KMS-11 (cell line): ENCODE results near the gene KCNJ14.

ENCODE experiments used
- H2AFZ ChIP-seq: fragments of 200-600 bp; sonication (generic); 2 replicates; pipeline ENCODE4 v1.6.1; 2016; ENCODE audit warnings: antibody characterized with exemption, mixed run types, low read depth
- H3K27ac ChIP-seq: fragments of 200-600 bp; sonication (generic); 2 replicates; pipeline ENCODE4 v1.6.1; 2016; ENCODE audit warnings: mild to moderate bottlenecking, mixed run types
- H3K27me3 ChIP-seq: fragments of 200-600 bp; sonication (generic); 2 replicates; pipeline ENCODE4 v1.6.1; 2017; ENCODE audit warnings: mild to moderate bottlenecking, low read depth, mixed run types, moderate library complexity; ENCODE audit not compliant: insufficient read depth
- H3K36me3 ChIP-seq: fragments of 200-600 bp; sonication (generic); 2 replicates; pipeline ENCODE4 v1.6.1; 2017; ENCODE audit warnings: mild to moderate bottlenecking, mixed run types; ENCODE audit not compliant: insufficient read depth
- H3K4me1 ChIP-seq: fragments of 200-600 bp; sonication (generic); 2 replicates; pipeline ENCODE4 v1.6.1; 2016; ENCODE audit warnings: mild to moderate bottlenecking, low read depth, mixed run types; ENCODE audit not compliant: poor library complexity, severe bottlenecking
- H3K4me2 ChIP-seq: fragments of 200-600 bp; sonication (generic); 2 replicates; pipeline ENCODE4 v1.7.0; 2016; ENCODE audit warnings: mild to moderate bottlenecking, mixed run types
- H3K4me3 ChIP-seq: fragments of 200-600 bp; sonication (generic); IDR thresholded peaks from 2 replicates; pipeline ENCODE4 v1.6.1; 2017; ENCODE audit warnings: low read depth, low read length, mixed read lengths; ENCODE audit not compliant: insufficient read depth
- H3K79me2 ChIP-seq: fragments of 200-600 bp; sonication (generic); 2 replicates; pipeline ENCODE4 v1.6.1; 2016; ENCODE audit warnings: low read depth, mixed run types; ENCODE audit not compliant: insufficient read depth
- H3K9ac ChIP-seq: fragments of 200-600 bp; sonication (generic); 2 replicates; pipeline ENCODE4 v1.6.1; 2016; ENCODE audit warnings: mild to moderate bottlenecking, mixed run types
- H4K20me1 ChIP-seq: fragments of 200-600 bp; sonication (generic); 2 replicates; pipeline ENCODE4 v1.6.1; 2016; ENCODE audit warnings: mild to moderate bottlenecking, mixed run types; ENCODE audit not compliant: insufficient read depth
- CTCF ChIP-seq: fragments of 200-600 bp; sonication (generic); conservative IDR thresholded peaks from 2 replicates; pipeline ENCODE4 v1.6.1; 2017; ENCODE audit warnings: low read depth, mild to moderate bottlenecking, antibody characterized with exemption, low read length, moderate library complexity, mixed read lengths

KCNJ14 gene

GRCh38 chr19:48445606-48446481, 9.5 kb upstream of the KCNJ14 start, which contains the start of gene GRWD1:
Gene GRWD1 (plus strand): TSS chr19:48445983. CDS start chr19:48446006, 23 bp downstream.
- Histone ChIP-seq H3K27me3 (no peaks in the 10 kb centered on the region), H3K4me1 (peaks cover 40% of the 10 kb centered on the region), H3K4me2 (peak within 1 kb of the TSS; percentile 97), H3K9ac (peak within 1 kb of the TSS; percentile 93), H3K36me3 (peaks cover 20% of the 10 kb centered on the region; the same call in 1 of the 2 replicates), H3K4me3 (no peak within 1 kb of the TSS), H2AFZ (peak within 1 kb of the TSS; percentile 73), H3K79me2 (peaks cover 21% of the 10 kb centered on the region), H4K20me1 (no peaks in the 10 kb centered on the region), H3K27ac (peak within 1 kb of the TSS; percentile 81)
- peak; percentile 8; the same call in 1 of the 2 replicates for TF ChIP-seq CTCF

GRCh38 chr19:48446579-48446978, 8.8 kb upstream of the KCNJ14 start:
- H3K79me2 ChIP-seq: peaks cover 21% of the 10 kb centered on the region

GRCh38 chr19:48448563-48448962, 6.8 kb upstream of the KCNJ14 start:
- Histone ChIP-seq H3K4me1 (peaks cover 40% of the 10 kb centered on the region), H3K79me2 (peaks cover 21% of the 10 kb centered on the region), H3K9ac (no peak overlapping the region), H3K4me2 (no peak overlapping the region), H4K20me1 (0 out of 2 replicates have a peak, but pooled peaks cover 4% of the 10 kb centered on the region), H3K27me3 (no peaks in the 10 kb centered on the region), H3K4me3 (no peak overlapping the region), H3K36me3 (peaks cover 38% of the 10 kb centered on the region; the same call in 1 of the 2 replicates), H3K27ac (no peak overlapping the region), H2AFZ (no peak overlapping the region)
- no peak for TF ChIP-seq CTCF

More at GRCh38 chr19:48446579-48446978, 8.8 kb upstream of the KCNJ14 start:
- Histone ChIP-seq H3K4me1 (peaks cover 40% of the 10 kb centered on the region), H2AFZ (no peak overlapping the region), H3K27ac (peak overlapping the region; percentile 81), H4K20me1 (no peaks in the 10 kb centered on the region), H3K27me3 (no peaks in the 10 kb centered on the region), H3K4me3 (no peak overlapping the region), H3K36me3 (peaks cover 25% of the 10 kb centered on the region; the same call in 1 of the 2 replicates), H3K4me2 (peak overlapping the region; percentile 97), H3K9ac (peak overlapping the region; percentile 93)
- TF ChIP-seq CTCF: no peak

- no peak overlapping the region for H2AFZ ChIP-seq
- peaks cover 30% of the 10 kb centered on the region for H3K4me1 ChIP-seq
- no peak overlapping the region for H3K4me3 ChIP-seq
- no peaks in the 10 kb centered on the region for H3K27me3 ChIP-seq
- H3K9ac ChIP-seq: no peak overlapping the region
- no peak overlapping the region for H3K4me2 ChIP-seq
- peaks cover 39% of the 10 kb centered on the region; the same call in 1 of the 2 replicates for H3K36me3 ChIP-seq
- TF ChIP-seq CTCF: no peak
- 0 out of 2 replicates have a peak, but pooled peaks cover 5% of the 10 kb centered on the region for H4K20me1 ChIP-seq
- no peak overlapping the region for H3K27ac ChIP-seq
- peaks cover 21% of the 10 kb centered on the region for H3K79me2 ChIP-seq
Measured at GRCh38 chr19:48450441-48450840, 4.9 kb upstream of the KCNJ14 start.
